Endothelial cell of umbilical vein (primary cell): ENCODE measurements around the gene CHTF8. TPM values are rescaled to one million over a fixed set of nuclear protein-coding genes. Genes with fewer than 3 reads are reported as not detected.

Experiments
- BruUV-seq: library from RNA; stranded (reverse); fragments of 400-500 nt; replicated peaks from 2 replicates; lab custom pipeline; 2021; lab: Mats Ljungman, UMichigan
- CTCF ChIA-PET: fragments of 300-600, 350-600 bp; sonication (Branson Sonifier 250); formaldehyde crosslinking; loops from one replicate; lab custom pipeline; 2021; ENCODE audit warnings: antibody characterized with exemption, inconsistent platforms; lab: Charles Lee
- POLR2A ChIA-PET: fragments of 300-600, 350-600 bp; sonication (Branson Sonifier 250); formaldehyde crosslinking; loops from one replicate; lab custom pipeline; 2021; ENCODE audit warnings: antibody characterized with exemption, inconsistent platforms; lab: Charles Lee
- DNase-seq: peaks from one replicate; pipeline ENCODE4 v3.0.0-alpha.2; 2011; ENCODE audit warnings: low read depth, low spot score
- FAIRE-seq: peaks from 2 replicates; lab custom pipeline; 2011; peaks lifted over from hg19 to GRCh38; lab: Jason Lieb, UNC
- H2AFZ ChIP-seq: 2 replicates; pipeline ENCODE4 v1.6.0; 2012; ENCODE audit warnings: low read depth, low read length, control low read depth, inconsistent platforms
- H3K27ac ChIP-seq: 2 replicates; pipeline ENCODE4 v1.5.1; 2011; ENCODE audit warnings: low read depth, mild to moderate bottlenecking, control low read depth, low read length, moderate library complexity; ENCODE audit not compliant: insufficient read depth
- H3K27me3 ChIP-seq, 2 experiments: 2 replicates each; pipeline versions ENCODE4 v1.6.0 to v1.6.1; 2011; ENCODE audit warnings: low read length in 2 of 2, mixed read lengths in 1 of 2; ENCODE audit not compliant: control insufficient read depth in 2 of 2, insufficient read depth in 2 of 2
- H3K36me3 ChIP-seq, 2 experiments: 2 replicates in 1 of 2; 3 replicates in 1 of 2; pipeline ENCODE4 v1.5.1; 2011; ENCODE audit warnings: low read length in 2 of 2, mild to moderate bottlenecking in 1 of 2, moderate library complexity in 1 of 2; ENCODE audit not compliant: control insufficient read depth in 2 of 2, insufficient read depth in 2 of 2; ENCODE audit errors: extremely low read depth in 1 of 2
- H3K4me1 ChIP-seq: 3 replicates; pipeline ENCODE4 v1.5.1; 2011; ENCODE audit warnings: mild to moderate bottlenecking, low read length; ENCODE audit not compliant: control insufficient read depth, insufficient read depth; ENCODE audit errors: extremely low read depth
- H3K4me2 ChIP-seq: 2 replicates; pipeline ENCODE4 v1.6.1; 2011; ENCODE audit warnings: low read length, control low read depth, mixed read lengths; ENCODE audit not compliant: insufficient read depth
- H3K4me3 ChIP-seq, 3 experiments: fragments of 200-600 bp in 1 of 3; sonication (generic), shearing (Covaris generic) in 1 of 3; replicated peaks in 1 of 3; 2 replicates each; pipeline ENCODE4 v1.5.1; 2011 to 2016; ENCODE audit warnings: control low read depth in 3 of 3, low read length in 3 of 3, mild to moderate bottlenecking in 2 of 3, inconsistent platforms in 1 of 3, low read depth in 1 of 3, moderate library complexity in 1 of 3; ENCODE audit not compliant: insufficient read depth in 1 of 3
- H3K79me2 ChIP-seq: 2 replicates; pipeline ENCODE4 v1.6.0; 2012; ENCODE audit warnings: low read length, inconsistent platforms; ENCODE audit not compliant: control insufficient read depth, insufficient read depth
- H3K9ac ChIP-seq: replicated peaks from 2 replicates; pipeline ENCODE3; 2011; ENCODE audit warnings: low read length, control low read depth; ENCODE audit not compliant: insufficient read depth; ENCODE audit errors: extremely low read depth
- H3K9me1 ChIP-seq: replicated peaks from 3 replicates; pipeline ENCODE4 v1.6.0; 2011; ENCODE audit warnings: mild to moderate bottlenecking, low read length; ENCODE audit not compliant: control insufficient read depth, insufficient read depth; ENCODE audit errors: extremely low read depth
- H3K9me3 ChIP-seq: replicated peaks from 2 replicates; pipeline ENCODE4 v1.5.1; 2012; ENCODE audit warnings: low read length, inconsistent platforms; ENCODE audit not compliant: control insufficient read depth, insufficient read depth
- H4K20me1 ChIP-seq: replicated peaks from 2 replicates; pipeline ENCODE3; 2011; ENCODE audit warnings: mild to moderate bottlenecking, low read length; ENCODE audit not compliant: control insufficient read depth, insufficient read depth; ENCODE audit errors: extremely low read depth
- CTCF ChIP-seq, 2 donors: IDR thresholded peaks; 1 replicate in 1 of 2; 2 replicates in 1 of 2; pipeline ENCODE4 v1.5.1; 2011; ENCODE audit warnings: low read length in 2 of 2, mild to moderate bottlenecking in 2 of 2, moderate library complexity in 2 of 2, control low read depth in 1 of 2, inconsistent platforms in 1 of 2, low read depth in 1 of 2; ENCODE audit not compliant: insufficient read depth in 1 of 2; ENCODE audit errors: extremely low read depth in 1 of 2
- GATA2 ChIP-seq: IDR thresholded peaks from 2 replicates; pipeline ENCODE4 v1.7.0; 2011; ENCODE audit warnings: low read depth, mild to moderate bottlenecking, moderate library complexity, mixed read lengths, low read length; ENCODE audit not compliant: insufficient read length, insufficient read depth
- POLR2A ChIP-seq: IDR thresholded peaks from 2 replicates; pipeline ENCODE4 v1.6.1; 2012; ENCODE audit warnings: low read depth, mild to moderate bottlenecking, control low read depth, low read length
- dilution Hi-C: fragments of 300-500 bp; cut with MboI; formaldehyde crosslinking; loops from one replicate; pipeline ENCODE4 v1.15.0; 2019; ENCODE audit warnings: low sequenced_read_pairs; ENCODE audit not compliant: extremely low pct_ligation_motif_present
- intact Hi-C: fragments of 100-400 bp; cut with micrococcal nuclease; formaldehyde crosslinking; loops from one replicate; pipeline ENCODE4 v1.10.0; 2022
- polyA plus RNA-seq, 4 experiments: library from polyadenylated mRNA; depleted of rRNA in 3 of 4; stranded (reverse) in 3 of 4; unstranded in 1 of 4; fragments of >200 nt; gene quantifications; 2 replicates each; pipeline versions ENCODE4 v1.2.1 to v1.2.3, GENCODE V29; 2011 to 2012; ENCODE audit warnings: missing spikeins in 1 of 4
- total RNA-seq: library from RNA; stranded (reverse); gene quantifications from 2 replicates; pipeline ENCODE4 v1.2.3, GENCODE V29; 2021

CHTF8 gene
- total and polyA plus RNA-seq, 2 donors (not counting 3 experiments of a cell fraction or from before 2014, with no cell fraction given): 128 to 131 TPM

- DNase-seq: peak; percentile 29
- no peak for FAIRE-seq
- H3K4me3 ChIP-seq: no peak overlapping the region
- POLR2A ChIA-PET: no interaction called here
- intact Hi-C loops: no loop called here
- no peak overlapping the region for H2AFZ ChIP-seq
- H3K9ac ChIP-seq: no peak overlapping the region
- BruUV-seq: no TSS peak
- no peaks in the 10 kb centered on the region for H4K20me1 ChIP-seq
- H3K9me3 ChIP-seq: no peaks in the 10 kb centered on the region
- H3K27ac ChIP-seq: no peak overlapping the region
- TF ChIP-seq POLR2A: no peak
- no peak for TF ChIP-seq CTCF (IDR thresholded peaks at IDR 0.05; ENCODE audit: extremely low read depth in 1 of 2, insufficient read depth in 1 of 2, low read depth in 1 of 2, low read length in 2 of 2)
- no peak for TF ChIP-seq GATA2
- CTCF ChIA-PET: interaction anchor here (0.7 to 1.4 kb wide), 4 partner anchors 9 to 41 kb away, joined by 3 to 5 read pairs (median 4); partner anchors contain the start of gene SNTB2
- no peaks in the 10 kb centered on the region for H3K27me3 ChIP-seq
- peaks cover 20% of the 10 kb centered on the region for H3K4me1 ChIP-seq
- H3K79me2 ChIP-seq: no peaks in the 10 kb centered on the region
- no peaks in the 10 kb centered on the region for H3K9me1 ChIP-seq
- no peak overlapping the region for H3K4me2 ChIP-seq
- dilution Hi-C loops: no loop called here
- H3K36me3 ChIP-seq: no peaks in the 10 kb centered on the region
Observed at GRCh38 chr16:69176033-69176800, 43.8 kb upstream of the CHTF8 start.
